Vagina (tissue), 2 donors: Measurements from ENCODE around the gene TRPM5. TPM values are rescaled to one million over a fixed set of nuclear protein-coding genes. Genes with fewer than 3 reads are reported as not detected.

Experiments used
- DNase-seq, 2 donors: peaks; one replicate each; pipeline ENCODE4 v3.0.0-alpha.2; 2017; ENCODE audit errors: extremely low spot score in 2 of 2
- H3K27ac ChIP-seq: fragments of 200-600 bp; sonication (generic); one replicate; pipeline ENCODE4 v1.5.1; 2019
- H3K27me3 ChIP-seq: fragments of 200-600 bp; sonication (generic); one replicate; pipeline ENCODE4 v1.5.1; 2019
- H3K36me3 ChIP-seq, 2 donors: fragments of 200-600 bp; sonication (generic); one replicate each; pipeline ENCODE4 v1.5.1; 2017 to 2019
- H3K4me1 ChIP-seq: fragments of 200-600 bp; sonication (generic); one replicate; pipeline ENCODE4 v1.5.1; 2019
- H3K4me3 ChIP-seq, 2 donors: fragments of 200-600 bp; sonication (generic); 1 replicate in 1 of 2; 2 replicates in 1 of 2; pipeline ENCODE4 v1.5.1; 2016 to 2019
- H3K9me3 ChIP-seq: fragments of 200-600 bp; sonication (generic); one replicate; pipeline ENCODE4 v1.5.1; 2019
- CTCF ChIP-seq, 3 experiments: fragments of 450-650 bp in 2 of 3; fragments of 200-600 bp in 1 of 3; sonication (generic) in 1 of 3; IDR thresholded peaks; one replicate each; pipeline ENCODE4 v1.5.1; 2017 to 2019; ENCODE audit warnings: antibody characterized with exemption in 3 of 3, mild to moderate bottlenecking in 2 of 3, moderate library complexity in 2 of 3
- POLR2A ChIP-seq, 2 donors: fragments of 450-650 bp; IDR thresholded peaks; one replicate each; pipeline ENCODE4 v1.6.1; 2017; ENCODE audit warnings: antibody characterized with exemption in 2 of 2, mild to moderate bottlenecking in 2 of 2, moderate library complexity in 2 of 2
- POLR2AphosphoS5 ChIP-seq, 2 donors: sonication (generic); formaldehyde crosslinking; IDR thresholded peaks; one replicate each; pipeline ENCODE4 v1.9.0; 2017; ENCODE audit warnings: antibody characterized with exemption in 2 of 2, mild to moderate bottlenecking in 2 of 2, low read depth in 1 of 2; ENCODE audit not compliant: insufficient read depth in 1 of 2
- intact Hi-C: fragments of 100-400 bp; cut with DNase I; formaldehyde crosslinking; loops from one replicate; pipeline ENCODE4 v1.15.1; 2023
- total RNA-seq: library from RNA; depleted of rRNA; stranded (reverse); fragments of >200 nt; gene quantifications from one replicate; pipeline ENCODE4 v1.2.3, GENCODE V29; 2016

Gene TRPM5
- total RNA-seq, 1 donor from 2014 or later: not detected

GRCh38 chr11:2473361-2474058 is 29.2 kb upstream of the TRPM5 start:
- Histone ChIP-seq H3K36me3 (no peaks in the 10 kb centered on the region), H3K27me3 (no peaks in the 10 kb centered on the region), H3K9me3 (no peaks in the 10 kb centered on the region), H3K27ac (no peak overlapping the region), H3K4me1 (no peaks in the 10 kb centered on the region), H3K4me3 (no peak overlapping the region)
- TF ChIP-seq POLR2AphosphoS5 (IDR thresholded peaks at IDR 0.05; ENCODE audit: insufficient read depth in 1 of 2, low read depth in 1 of 2) (no peak), CTCF (IDR thresholded peaks at IDR 0.05) (no peak), POLR2A (IDR thresholded peaks at IDR 0.05) (no peak)
- intact Hi-C loops: no loop called here
- DNase-seq: peak in 1 of 2 donors; percentile 67

GRCh38 chr11:2472428-2473186 is 28.3 kb upstream of the TRPM5 start:
- DNase-seq: peak in 1 of 2 donors; percentile 69
- Histone ChIP-seq H3K36me3 (no peaks in the 10 kb centered on the region), H3K4me1 (no peaks in the 10 kb centered on the region), H3K27ac (no peak overlapping the region), H3K27me3 (no peaks in the 10 kb centered on the region), H3K9me3 (no peaks in the 10 kb centered on the region), H3K4me3 (no peak overlapping the region)
- TF ChIP-seq CTCF (IDR thresholded peaks at IDR 0.05) (no peak), POLR2A (IDR thresholded peaks at IDR 0.05) (no peak), POLR2AphosphoS5 (IDR thresholded peaks at IDR 0.05; ENCODE audit: insufficient read depth in 1 of 2, low read depth in 1 of 2) (no peak)
- intact Hi-C loops: no loop called here

- Histone ChIP-seq H3K9me3 (no peaks in the 10 kb centered on the region), H3K4me3 (no peak overlapping the region), H3K27me3 (no peaks in the 10 kb centered on the region), H3K27ac (no peak overlapping the region), H3K4me1 (no peaks in the 10 kb centered on the region), H3K36me3 (no peaks in the 10 kb centered on the region)
- DNase-seq: peak in 1 of 2 donors; percentile 31
- TF ChIP-seq POLR2A (IDR thresholded peaks at IDR 0.05) (no peak), CTCF (IDR thresholded peaks at IDR 0.05) (no peak), POLR2AphosphoS5 (IDR thresholded peaks at IDR 0.05; ENCODE audit: insufficient read depth in 1 of 2, low read depth in 1 of 2) (no peak)
- intact Hi-C loops: no loop called here
These were observed 27.4 kb upstream of the TRPM5 start for GRCh38 chr11:2471804-2472096.

GRCh38 chr11:2471048-2471803 is 26.9 kb upstream of the TRPM5 start:
- Histone ChIP-seq H3K27ac (no peak overlapping the region), H3K9me3 (no peaks in the 10 kb centered on the region), H3K4me1 (no peaks in the 10 kb centered on the region), H3K36me3 (no peaks in the 10 kb centered on the region), H3K27me3 (no peaks in the 10 kb centered on the region), H3K4me3 (no peak overlapping the region)
- peak; percentile 70 to 81 for DNase-seq
- no peak for TF ChIP-seq CTCF (IDR thresholded peaks at IDR 0.05)
- TF ChIP-seq POLR2A (IDR thresholded peaks at IDR 0.05): no peak
- no peak for TF ChIP-seq POLR2AphosphoS5 (IDR thresholded peaks at IDR 0.05; ENCODE audit: insufficient read depth in 1 of 2, low read depth in 1 of 2)
- intact Hi-C loops: no loop called here
